ENCODE results near the gene NME7. TPM values are rescaled to one million over a fixed set of nuclear protein-coding genes. Genes with fewer than 3 reads are reported as not detected.
A peak's percentile ranks its signal among the peaks of the same experiment; 100 is the strongest.

NME7 gene
- total RNA-seq, 6 experiments from 2014 or later: 16.0 to 22.2 (median 18.7) TPM

DNA sequence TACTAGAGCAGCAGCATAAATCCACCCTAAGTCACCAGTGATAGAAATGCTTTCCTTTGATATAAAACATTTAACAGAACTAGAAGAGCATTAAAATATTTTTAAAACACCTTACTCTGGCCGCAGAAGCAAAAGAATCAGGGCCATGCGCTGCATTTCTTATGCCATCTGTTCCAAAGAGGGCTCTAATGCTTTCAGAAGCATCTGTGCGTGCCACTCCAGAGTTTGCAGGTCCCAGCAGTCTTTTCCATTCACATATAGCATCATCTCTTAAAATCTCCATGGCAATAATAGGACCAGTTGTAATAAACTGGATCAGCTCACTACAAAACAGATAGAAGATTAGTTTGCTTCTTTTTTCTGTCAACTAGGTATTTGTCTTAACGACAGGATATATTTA is 69.2 kb downstream of the NME7 start:
- Mint-ChIP-seq H3K9me3 (no peaks in the 10 kb centered on the region), H3K27ac (no peak overlapping the region), H3K4me1 (ENCODE audit: low read depth) (peaks cover 9% of the 10 kb centered on the region), H3K4me3 (no peak overlapping the region), H3K27me3 (ENCODE audit: insufficient read depth) (no peaks in the 10 kb centered on the region), H3K36me3 (ENCODE audit: low read depth) (no peaks in the 10 kb centered on the region)
- DNase-seq: no peak
- TF ChIP-seq, protein P1, sequence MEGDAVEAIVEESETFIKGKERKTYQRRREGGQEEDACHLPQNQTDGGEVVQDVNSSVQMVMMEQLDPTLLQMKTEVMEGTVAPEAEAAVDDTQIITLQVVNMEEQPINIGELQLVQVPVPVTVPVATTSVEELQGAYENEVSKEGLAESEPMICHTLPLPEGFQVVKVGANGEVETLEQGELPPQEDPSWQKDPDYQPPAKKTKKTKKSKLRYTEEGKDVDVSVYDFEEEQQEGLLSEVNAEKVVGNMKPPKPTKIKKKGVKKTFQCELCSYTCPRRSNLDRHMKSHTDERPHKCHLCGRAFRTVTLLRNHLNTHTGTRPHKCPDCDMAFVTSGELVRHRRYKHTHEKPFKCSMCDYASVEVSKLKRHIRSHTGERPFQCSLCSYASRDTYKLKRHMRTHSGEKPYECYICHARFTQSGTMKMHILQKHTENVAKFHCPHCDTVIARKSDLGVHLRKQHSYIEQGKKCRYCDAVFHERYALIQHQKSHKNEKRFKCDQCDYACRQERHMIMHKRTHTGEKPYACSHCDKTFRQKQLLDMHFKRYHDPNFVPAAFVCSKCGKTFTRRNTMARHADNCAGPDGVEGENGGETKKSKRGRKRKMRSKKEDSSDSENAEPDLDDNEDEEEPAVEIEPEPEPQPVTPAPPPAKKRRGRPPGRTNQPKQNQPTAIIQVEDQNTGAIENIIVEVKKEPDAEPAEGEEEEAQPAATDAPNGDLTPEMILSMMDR (IDR thresholded peaks at IDR 0.05): no peak

DNA sequence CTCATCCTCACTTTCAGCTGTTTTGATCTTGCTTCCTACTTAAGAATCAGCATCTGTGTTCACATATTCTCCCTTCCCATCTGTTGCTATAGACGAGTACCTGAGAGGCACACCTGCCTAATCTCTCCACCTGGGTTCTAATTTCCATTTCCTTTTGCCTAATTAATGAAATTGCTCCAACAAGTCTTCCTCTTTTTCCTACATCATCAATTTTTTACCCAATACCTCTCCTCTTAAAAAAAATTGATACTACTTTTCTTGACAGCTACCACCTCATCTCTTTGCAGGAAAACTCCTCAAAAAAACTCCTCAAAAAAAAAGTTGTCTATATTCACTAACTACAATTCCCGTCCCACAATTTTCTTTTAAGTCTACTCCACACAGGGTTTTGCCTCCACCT is 71.8 kb downstream of the NME7 start:
- H3K27me3 Mint-ChIP-seq (ENCODE audit: insufficient read depth): peaks cover 2% of the 10 kb centered on the region; the same call in 1 of the 2 replicates
- H3K36me3 Mint-ChIP-seq (ENCODE audit: low read depth): no peaks in the 10 kb centered on the region
- H3K4me1 Mint-ChIP-seq (ENCODE audit: low read depth): peaks cover 5% of the 10 kb centered on the region
- DNase-seq: no peak
- H3K9me3 Mint-ChIP-seq: no peaks in the 10 kb centered on the region
- H3K4me3 Mint-ChIP-seq: no peak overlapping the region
- TF ChIP-seq, protein P1 (IDR thresholded peaks at IDR 0.05): no peak
- H3K27ac Mint-ChIP-seq: no peak overlapping the region

DNA sequence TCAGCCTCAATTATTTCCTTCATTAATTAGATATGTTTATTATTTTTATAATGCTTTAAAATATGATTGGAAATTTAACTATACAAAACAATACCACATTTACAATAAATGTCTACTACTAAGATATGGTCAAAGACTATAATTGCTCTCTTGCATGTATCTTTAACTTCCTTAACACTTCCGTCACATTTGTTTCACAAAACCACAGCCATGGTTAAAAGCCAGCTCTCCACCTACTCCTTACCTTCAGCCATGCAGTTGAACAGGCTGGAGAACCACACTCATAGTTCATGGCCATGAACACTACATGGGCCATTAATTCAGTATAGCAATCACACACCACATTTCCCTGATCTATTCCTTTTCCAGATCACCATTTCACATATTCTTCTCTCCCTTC is 72.2 kb downstream of the NME7 start:
- DNase-seq: no peak

DNA sequence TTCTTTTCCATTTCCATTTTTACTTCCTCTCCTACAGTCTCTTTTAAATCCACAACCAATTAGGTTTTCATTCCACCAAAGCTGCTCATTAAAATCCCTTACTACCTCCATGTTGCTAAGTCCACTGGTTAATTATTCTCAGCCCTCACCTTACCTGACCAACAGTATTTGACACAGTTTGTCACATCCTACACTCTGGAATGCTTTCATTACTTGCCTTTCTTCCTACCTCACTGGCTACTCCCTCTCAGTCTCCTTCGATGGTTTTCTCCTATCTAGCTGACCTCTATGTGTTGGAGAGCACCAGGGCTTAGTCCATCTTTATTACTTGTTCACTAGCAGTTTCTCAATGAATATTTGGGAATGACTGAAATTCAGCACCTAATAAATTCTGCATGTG is 78.6 kb downstream of the NME7 start:
- H3K9me3 Mint-ChIP-seq: peaks cover 3% of the 10 kb centered on the region; the same call in 1 of the 2 replicates
- H3K36me3 Mint-ChIP-seq (ENCODE audit: low read depth): peaks cover 7% of the 10 kb centered on the region
- TF ChIP-seq, protein P1 (IDR thresholded peaks at IDR 0.05): no peak
- H3K27ac Mint-ChIP-seq: no peak overlapping the region
- peaks cover 20% of the 10 kb centered on the region for H3K4me1 Mint-ChIP-seq (ENCODE audit: low read depth)
- peaks cover 2% of the 10 kb centered on the region; the same call in 1 of the 2 replicates for H3K27me3 Mint-ChIP-seq (ENCODE audit: insufficient read depth)
- H3K4me3 Mint-ChIP-seq: no peak overlapping the region
- no peak for DNase-seq

More for the DNA sequence above, 72.2 kb downstream of the NME7 start:
- Mint-ChIP-seq H3K27ac (no peak overlapping the region), H3K36me3 (ENCODE audit: low read depth) (no peaks in the 10 kb centered on the region), H3K9me3 (no peaks in the 10 kb centered on the region), H3K4me3 (no peak overlapping the region), H3K4me1 (ENCODE audit: low read depth) (peaks cover under 1% of the 10 kb centered on the region), H3K27me3 (ENCODE audit: insufficient read depth) (peaks cover 2% of the 10 kb centered on the region; the same call in 1 of the 2 replicates)
- TF ChIP-seq, protein P1 (IDR thresholded peaks at IDR 0.05): no peak

DNA sequence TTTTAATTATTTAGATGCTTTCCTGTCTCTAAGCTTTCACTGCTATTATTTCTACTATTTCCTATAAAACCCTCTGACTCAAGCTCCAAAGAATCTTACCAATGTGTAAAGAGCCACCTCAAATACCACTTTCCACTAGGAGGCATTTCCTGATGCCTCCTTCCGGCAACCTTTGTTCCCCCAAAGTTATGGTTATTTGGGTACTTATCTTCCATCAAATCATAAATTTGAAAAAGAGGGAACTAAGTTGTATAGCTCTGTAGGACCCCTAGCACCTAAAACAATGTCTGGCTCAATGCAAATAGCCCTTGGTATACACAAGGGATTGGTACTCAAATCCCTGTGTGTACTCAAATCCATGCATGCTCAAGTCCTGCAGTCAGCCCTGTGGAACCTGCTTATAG is 79.6 kb downstream of the NME7 start:
- Mint-ChIP-seq H3K4me1 (ENCODE audit: low read depth) (peaks cover 20% of the 10 kb centered on the region), H3K9me3 (peaks cover 11% of the 10 kb centered on the region), H3K36me3 (ENCODE audit: low read depth) (peaks cover 11% of the 10 kb centered on the region), H3K27ac (no peak overlapping the region), H3K27me3 (ENCODE audit: insufficient read depth) (peaks cover 2% of the 10 kb centered on the region; the same call in 1 of the 2 replicates), H3K4me3 (no peak overlapping the region)
- TF ChIP-seq, protein P1 (IDR thresholded peaks at IDR 0.05): peak; percentile 23; the same call in 1 of the 2 replicates
- peak; percentile 55 for DNase-seq
